GM19452 (cell line): ENCODE data around the gene HOXC9.

Experiments used
- ATAC-seq: cut with Tn5 transposase; IDR thresholded peaks from one replicate; pipeline ENCODE4 v1.9.1; 2021; ENCODE audit not compliant: unreplicated experiment

The HOXC9 gene

GRCh38 chr12:54000116-54001114 is at the start of gene HOXC9:
Gene HOXC9, plus strand, starts transcription at chr12:54000161. Its CDS starts 28 bp downstream, at chr12:54000189.
- no peak for ATAC-seq

GRCh38 chr12:53950437-53950773 is 49.6 kb upstream of the HOXC9 start:
- no peak for ATAC-seq

DNA sequence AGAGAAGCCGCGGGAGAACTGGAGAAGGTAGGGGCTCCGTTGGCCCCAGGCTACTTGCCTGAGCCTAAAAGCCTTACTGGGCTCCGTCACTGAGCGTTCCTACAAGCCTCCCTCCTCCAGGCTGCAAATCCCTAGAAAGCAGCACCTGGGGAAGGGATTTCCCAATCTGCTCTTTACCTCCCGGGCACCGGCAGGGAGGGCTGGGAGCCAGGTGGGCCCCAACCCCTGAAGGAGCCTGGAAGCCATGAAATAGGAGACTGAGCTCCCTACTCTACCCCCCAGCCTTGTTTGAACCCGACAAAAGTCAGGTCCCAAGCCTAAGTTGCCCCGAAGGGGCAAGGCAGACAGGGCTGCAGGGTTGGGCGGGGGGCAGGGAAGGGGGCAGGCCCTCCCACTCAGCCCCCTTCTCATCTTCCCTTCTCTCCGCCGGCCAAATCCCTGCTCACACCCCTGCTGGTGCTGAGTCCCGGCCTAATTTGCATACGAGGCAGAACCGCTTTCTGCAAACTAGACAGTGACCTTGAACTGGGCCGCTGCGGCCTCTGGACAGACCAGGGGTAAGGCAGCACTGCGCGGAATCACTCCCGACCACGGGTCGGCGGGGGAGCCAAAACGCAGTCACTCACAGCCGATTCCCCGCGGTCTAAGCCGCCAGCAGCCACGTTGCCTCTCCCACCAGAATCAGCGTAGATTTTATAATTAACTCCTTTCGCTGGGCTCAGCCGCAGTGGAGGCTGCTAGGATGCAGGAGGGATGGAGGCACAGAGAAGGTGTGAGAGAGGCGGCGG is 49.0 kb upstream of the HOXC9 start:
- ATAC-seq: no peak

- ATAC-seq: no peak
Measured at GRCh38 chr12:53951577-53952334, 48.2 kb upstream of the HOXC9 start.

GRCh38 chr12:53952335-53952694 is 47.6 kb upstream of the HOXC9 start:
- no peak for ATAC-seq

DNA sequence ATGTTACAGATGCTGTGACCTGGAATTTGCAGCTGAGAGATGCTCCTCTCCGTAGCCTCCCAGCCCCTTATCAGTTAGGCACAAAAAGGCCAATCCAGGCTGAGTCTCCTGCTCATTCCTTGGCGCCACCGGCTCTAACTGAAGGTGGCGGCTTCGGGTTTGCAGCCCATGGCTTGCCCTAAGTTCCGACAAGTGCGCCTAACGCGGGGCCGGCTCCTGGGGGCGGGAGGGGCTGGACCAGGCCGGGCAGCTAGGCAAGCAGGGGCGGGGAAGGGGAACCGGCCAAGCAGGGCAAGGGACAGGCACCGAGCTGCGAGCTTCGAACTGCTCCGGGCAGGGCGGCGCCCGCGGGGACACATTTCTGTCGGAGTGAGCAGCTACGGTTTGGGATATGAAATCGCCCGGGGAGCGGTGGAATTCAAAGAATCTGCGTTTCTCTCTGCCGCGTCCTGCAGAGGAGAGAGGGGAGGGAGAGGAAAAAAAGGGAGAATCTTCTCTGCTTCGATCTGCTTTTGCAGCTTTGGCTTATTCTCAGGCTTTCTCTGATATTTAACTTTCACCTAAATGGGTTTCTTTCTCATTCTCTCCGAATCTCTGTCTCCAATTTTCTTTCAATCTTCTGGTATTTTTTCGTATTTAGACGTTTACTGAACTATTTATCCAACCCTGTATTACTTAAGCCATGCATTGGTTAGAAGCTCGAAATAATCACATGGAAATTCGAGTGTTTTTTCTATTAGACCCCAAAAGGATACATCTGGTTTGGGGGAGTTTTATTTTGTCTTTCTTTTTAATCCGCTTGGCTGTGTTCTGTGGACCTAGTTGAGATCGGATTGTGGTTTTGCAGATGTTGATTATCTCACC is 46.9 kb upstream of the HOXC9 start:
- no peak for ATAC-seq

DNA sequence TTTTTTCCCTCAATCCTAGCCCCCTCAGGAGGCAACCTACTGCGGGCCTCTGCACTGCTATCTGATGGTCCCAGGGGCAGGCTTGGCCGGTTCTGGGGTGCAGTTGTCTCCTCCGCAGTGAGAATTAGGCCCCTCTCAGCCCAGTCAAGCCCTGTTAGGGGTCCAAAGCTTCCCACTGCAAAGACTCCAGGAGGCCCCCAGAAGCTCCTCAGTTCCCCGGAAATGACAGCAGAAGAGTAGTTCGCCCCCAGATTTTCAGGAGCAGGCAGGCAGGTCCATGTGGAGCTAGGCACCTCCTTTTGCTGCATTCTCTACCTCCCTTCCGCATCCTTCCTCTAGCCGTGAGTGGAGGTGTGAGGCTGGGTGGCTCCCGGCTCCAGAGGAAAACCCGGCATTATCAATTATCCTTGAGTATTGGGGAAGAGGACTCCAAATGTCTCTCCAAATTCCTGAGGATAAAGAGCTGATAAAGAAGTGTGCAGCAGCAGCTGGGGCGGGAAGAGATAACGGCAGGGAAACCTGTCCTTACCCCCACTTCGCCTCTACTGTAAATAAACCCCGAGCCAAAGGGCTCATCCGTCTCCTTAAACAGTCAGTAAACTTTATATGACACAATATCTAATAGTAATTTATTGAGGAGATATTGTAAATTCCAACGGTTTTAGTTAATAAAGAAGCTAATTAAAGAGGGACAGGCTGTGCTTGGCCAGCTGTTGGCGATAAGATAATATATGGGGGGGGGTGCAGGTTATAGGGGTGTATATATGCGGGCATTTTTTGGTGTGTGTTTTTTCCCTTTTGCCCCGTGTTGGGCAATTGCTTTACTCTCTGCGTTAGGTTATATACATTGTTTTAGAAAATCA is 45.9 kb upstream of the HOXC9 start:
- ATAC-seq: no peak

DNA sequence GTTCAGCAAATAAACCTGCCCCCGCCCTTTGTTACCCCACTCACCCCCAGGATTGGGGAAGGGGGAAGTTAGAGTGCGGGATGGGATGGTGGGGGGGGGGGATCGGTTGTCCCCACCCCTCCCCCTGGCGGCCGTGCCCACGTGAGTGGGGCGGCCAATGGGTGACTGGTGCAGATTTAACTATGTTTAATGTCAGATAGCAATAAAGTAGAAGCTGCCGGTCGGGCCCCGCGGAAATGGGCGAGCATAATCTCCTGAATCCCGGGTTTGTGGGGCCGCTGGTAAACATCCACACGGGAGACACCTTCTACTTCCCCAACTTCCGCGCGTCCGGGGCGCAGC is 45.3 kb upstream of the HOXC9 start, which contains the start of gene HOXC12:
HOXC12 (plus strand) TSS at position 210 of the 342 bp plus-strand sequence; CDS start at position 237, 27 bp downstream.
- no peak for ATAC-seq

DNA sequence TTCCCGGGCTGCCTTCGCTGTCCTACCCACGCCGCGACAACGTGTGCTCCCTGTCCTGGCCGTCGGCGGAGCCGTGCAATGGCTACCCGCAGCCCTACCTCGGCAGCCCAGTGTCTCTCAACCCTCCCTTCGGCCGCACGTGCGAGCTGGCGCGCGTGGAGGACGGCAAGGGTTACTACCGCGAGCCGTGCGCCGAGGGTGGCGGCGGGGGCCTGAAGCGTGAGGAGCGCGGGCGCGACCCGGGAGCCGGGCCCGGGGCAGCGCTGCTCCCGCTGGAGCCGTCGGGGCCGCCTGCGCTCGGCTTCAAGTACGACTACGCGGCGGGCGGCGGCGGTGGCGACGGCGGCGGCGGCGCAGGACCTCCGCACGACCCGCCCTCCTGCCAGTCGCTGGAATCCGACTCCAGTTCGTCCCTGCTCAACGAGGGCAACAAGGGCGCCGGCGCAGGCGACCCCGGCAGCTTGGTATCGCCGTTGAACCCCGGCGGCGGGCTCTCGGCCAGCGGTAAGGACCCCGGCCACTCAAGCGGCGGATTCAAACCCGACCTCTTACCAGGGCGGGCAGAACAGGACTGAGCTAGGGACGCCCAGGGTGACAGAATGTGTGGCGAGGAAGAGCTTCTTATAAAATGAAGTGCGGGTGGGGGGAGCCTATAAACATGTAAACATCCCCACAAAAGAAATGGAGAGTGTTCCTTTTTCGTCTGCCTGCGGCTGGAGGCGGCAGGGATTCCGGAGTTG is 44.8 kb upstream of the HOXC9 start:
- no peak for ATAC-seq

GRCh38 chr12:53955776-53956250 is 44.1 kb upstream of the HOXC9 start:
- no peak for ATAC-seq

DNA sequence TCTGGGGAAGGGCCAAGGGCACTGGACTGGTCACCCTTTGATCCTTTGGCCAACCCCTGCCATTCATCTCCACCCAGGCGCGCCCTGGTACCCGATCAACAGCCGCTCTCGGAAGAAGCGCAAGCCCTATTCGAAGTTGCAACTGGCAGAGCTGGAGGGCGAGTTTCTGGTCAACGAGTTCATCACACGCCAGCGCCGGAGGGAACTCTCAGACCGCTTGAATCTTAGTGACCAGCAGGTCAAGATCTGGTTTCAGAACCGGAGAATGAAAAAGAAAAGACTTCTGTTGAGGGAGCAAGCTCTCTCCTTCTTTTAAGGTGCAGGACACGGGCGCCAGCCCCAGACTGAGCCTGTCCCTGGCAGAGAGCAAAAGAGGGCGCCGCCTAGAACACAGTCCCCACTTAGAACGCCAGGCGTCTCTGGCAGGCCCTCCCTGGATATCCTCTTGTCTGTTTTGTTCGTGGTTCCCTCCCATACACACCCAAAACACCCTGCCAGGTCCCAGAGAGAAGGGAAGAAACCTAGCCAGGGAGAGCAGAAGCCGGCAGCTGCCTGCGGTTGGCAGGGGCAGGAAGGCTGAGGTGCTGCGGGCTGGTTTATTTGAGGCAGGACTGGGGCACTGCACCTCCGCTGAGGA is 43.6 kb upstream of the HOXC9 start:
- no peak for ATAC-seq

DNA sequence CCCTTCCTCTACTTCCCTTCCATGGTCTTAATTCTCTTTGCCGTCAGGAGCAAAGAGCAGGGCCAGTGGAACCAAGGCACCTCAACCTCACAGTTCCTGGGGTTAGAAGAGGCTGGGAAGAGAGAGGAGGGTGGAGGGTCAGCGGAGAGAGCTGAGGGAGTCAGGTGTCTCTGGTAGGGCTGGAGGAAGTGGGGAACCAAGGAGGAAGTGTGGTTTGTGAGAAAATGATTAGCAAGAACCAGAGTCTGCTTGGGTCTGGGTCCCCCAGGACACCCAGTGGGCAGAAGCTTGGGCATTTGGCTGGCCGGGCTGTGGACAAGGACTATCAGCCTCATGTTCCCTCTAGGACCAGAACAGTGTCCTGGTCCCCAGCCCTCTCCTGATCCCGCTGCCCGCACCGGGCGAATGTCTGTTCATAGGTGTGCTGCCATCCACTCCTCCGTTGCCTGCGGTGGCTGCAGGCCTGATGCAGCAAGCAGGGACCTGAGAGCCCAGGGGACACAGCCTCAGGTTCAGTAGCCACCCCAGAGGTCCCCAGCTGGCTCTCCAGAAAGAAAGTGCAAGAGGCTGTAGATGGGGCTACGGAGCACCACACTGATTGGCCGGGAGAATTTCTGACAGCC is 42.9 kb upstream of the HOXC9 start:
- no peak for ATAC-seq

DNA sequence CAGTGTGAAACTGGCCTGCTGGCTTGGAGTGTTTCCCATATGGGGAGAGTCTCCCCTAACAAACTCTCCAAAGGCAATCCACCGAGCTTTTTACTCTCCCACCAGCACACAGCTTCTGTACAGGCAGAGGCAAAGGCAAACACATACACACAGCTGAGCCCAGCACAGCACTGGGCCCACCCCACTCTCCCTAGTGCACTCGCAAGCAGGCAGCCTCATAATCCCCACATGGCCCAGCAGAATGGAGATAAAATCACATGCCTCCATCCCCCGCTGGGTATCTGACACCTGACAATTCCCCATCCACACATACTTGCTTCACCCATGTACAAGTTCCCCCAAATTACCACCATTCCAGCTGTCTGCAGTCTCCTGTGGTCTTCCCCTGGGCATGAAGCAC is 41.8 kb upstream of the HOXC9 start:
- ATAC-seq: no peak

DNA sequence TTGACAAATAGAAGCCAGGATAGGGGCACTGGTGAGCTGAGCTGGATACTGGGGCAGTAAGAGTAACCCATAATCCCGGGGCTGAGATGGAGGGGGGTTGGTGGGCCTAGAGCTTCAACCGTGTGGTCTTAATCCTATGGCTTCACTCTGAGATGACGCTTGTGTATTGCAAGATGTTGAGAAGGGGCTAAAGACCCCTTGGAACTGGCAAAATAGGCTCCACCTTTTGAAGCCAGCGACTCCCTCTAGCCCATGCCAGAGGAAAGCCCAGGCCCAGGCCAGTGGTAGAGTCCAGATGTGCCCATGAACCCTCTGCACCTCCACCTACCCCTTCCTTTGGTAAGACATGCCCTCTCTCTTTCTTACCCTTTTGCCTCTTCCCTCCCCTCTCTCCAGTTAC is 40.6 kb upstream of the HOXC9 start:
- no peak for ATAC-seq

GRCh38 chr12:53960187-53961024 is 39.6 kb upstream of the HOXC9 start:
- no peak for ATAC-seq

GRCh38 chr12:53961025-53961761 is 38.8 kb upstream of the HOXC9 start:
- ATAC-seq: no peak
